ENCODE results near the gene DFFA.
"Not testable (repeated sequence)": the region's sequence is repeated elsewhere in the genome, so short reads cannot be mapped to it uniquely, and the experiment has no call there.

Gene DFFA

GRCh38 chr1:10506046-10506676 lies 33.8 kb upstream of the DFFA start:
- not testable (repeated sequence) for DNase-seq (ENCODE audit: low read depth)

GRCh38 chr1:10504249-10504648 lies 31.9 kb upstream of the DFFA start:
- no peak for DNase-seq (ENCODE audit: low read depth)

GRCh38 chr1:10502206-10502605 lies 29.9 kb upstream of the DFFA start:
- DNase-seq (ENCODE audit: low read depth): no peak

GRCh38 chr1:10498231-10498630 lies 25.9 kb upstream of the DFFA start:
- DNase-seq (ENCODE audit: low read depth): no peak

GRCh38 chr1:10497109-10497508 lies 24.8 kb upstream of the DFFA start:
- DNase-seq (ENCODE audit: low read depth): no peak

GRCh38 chr1:10495952-10496351 lies 23.6 kb upstream of the DFFA start:
- no peak for DNase-seq (ENCODE audit: low read depth)

- no peak for DNase-seq (ENCODE audit: low read depth)
These were observed 23.1 kb upstream of the DFFA start for GRCh38 chr1:10495475-10495817.

GRCh38 chr1:10494754-10495474 lies 22.6 kb upstream of the DFFA start:
- DNase-seq (ENCODE audit: low read depth): peak; percentile 28

GRCh38 chr1:10494418-10494753 lies 22.1 kb upstream of the DFFA start:
- no peak for DNase-seq (ENCODE audit: low read depth)

GRCh38 chr1:10490286-10490970 lies 18.1 kb upstream of the DFFA start:
- no peak for DNase-seq (ENCODE audit: low read depth)

- DNase-seq (ENCODE audit: low read depth): no peak
These were observed 17.1 kb upstream of the DFFA start for GRCh38 chr1:10489291-10490055.

- DNase-seq (ENCODE audit: low read depth): no peak
These were observed 12.2 kb upstream of the DFFA start for GRCh38 chr1:10484521-10484920.

GRCh38 chr1:10480614-10481013 lies 8.3 kb upstream of the DFFA start:
- DNase-seq (ENCODE audit: low read depth): no peak

GRCh38 chr1:10479296-10479695 lies 7.0 kb upstream of the DFFA start:
- DNase-seq (ENCODE audit: low read depth): no peak

GRCh38 chr1:10475510-10475909 lies 3.2 kb upstream of the DFFA start:
- no peak for DNase-seq (ENCODE audit: low read depth)

- peak; percentile 75 for DNase-seq (ENCODE audit: low read depth)
These were observed 2.5 kb upstream of the DFFA start, which contains the start of gene PEX14 for GRCh38 chr1:10474613-10475507. TSS of gene PEX14 (plus strand) at chr1:10474950. CDS start at chr1:10474967, 17 bp downstream.

- DNase-seq (ENCODE audit: low read depth): not testable (repeated sequence)
These were observed 1.9 kb upstream of the DFFA start for GRCh38 chr1:10474309-10474612.

- no peak for DNase-seq (ENCODE audit: low read depth)
These were observed 926 bp upstream of the DFFA start for GRCh38 chr1:10473145-10473765.

GRCh38 chr1:10471411-10472219 lies 714 bp downstream of the DFFA start:
- DNase-seq (ENCODE audit: low read depth): no peak

GRCh38 chr1:10470043-10470442 lies 2.3 kb downstream of the DFFA start:
- DNase-seq (ENCODE audit: low read depth): no peak
